Upper lobe of left lung (tissue), 6 donors: Measurements from ENCODE around the gene CYGB. TPM values are rescaled to one million over a fixed set of nuclear protein-coding genes. Genes with fewer than 3 reads are reported as not detected.
A peak's percentile ranks its signal among the peaks of the same experiment; 100 is the strongest.
"Not testable (repeated sequence)": the region's sequence is repeated elsewhere in the genome, so short reads cannot be mapped to it uniquely, and the experiment has no call there.

Experiments used
- ATAC-seq, 2 donors: fragments of 200-7000 bp; cut with Tn5 transposase; one replicate each; pipeline ENCODE4 v1.9.1; 2022; ENCODE audit warnings: mild to moderate bottlenecking in 2 of 2, moderate library complexity in 2 of 2; ENCODE audit not compliant: low FRiP score in 2 of 2
- DNase-seq, 2 donors: peaks; one replicate each; pipeline ENCODE4 v3.0.0-alpha.2; 2019 to 2020
- H3K27ac ChIP-seq, 4 donors: fragments of 200-600 bp; sonication (generic); one replicate each; pipeline ENCODE4 v1.5.1; 2016 to 2019
- H3K27me3 ChIP-seq, 4 donors: fragments of 200-600 bp; sonication (generic); one replicate each; pipeline ENCODE4 v1.5.1; 2017 to 2019
- H3K36me3 ChIP-seq, 4 donors: fragments of 200-600 bp; sonication (generic); one replicate each; pipeline ENCODE4 v1.5.1; 2016 to 2019
- H3K4me1 ChIP-seq, 4 donors: fragments of 200-600 bp; sonication (generic); one replicate each; pipeline ENCODE4 v1.5.1; 2018 to 2019
- H3K4me3 ChIP-seq, 4 donors: fragments of 200-600 bp; sonication (generic); one replicate each; pipeline ENCODE4 v1.5.1; 2017 to 2019; ENCODE audit warnings: mild to moderate bottlenecking in 2 of 4, moderate library complexity in 1 of 4
- H3K9me3 ChIP-seq, 4 donors: fragments of 200-600 bp; sonication (generic); one replicate each; pipeline ENCODE4 v1.5.1; 2018 to 2019
- EP300 ChIP-seq, 4 donors: sonication (generic); formaldehyde crosslinking; IDR thresholded peaks; one replicate each; pipeline ENCODE4 v1.5.1; 2017; ENCODE audit warnings: antibody characterized with exemption in 4 of 4, control low read depth in 2 of 4
- POLR2A ChIP-seq, 4 donors: fragments of 450-650 bp; IDR thresholded peaks; one replicate each; pipeline ENCODE4 v1.5.1; 2016 to 2017; ENCODE audit warnings: antibody characterized with exemption in 4 of 4, mild to moderate bottlenecking in 2 of 4
- POLR2AphosphoS5 ChIP-seq, 2 donors: sonication (generic); formaldehyde crosslinking; IDR thresholded peaks; one replicate each; pipeline ENCODE4 v1.5.1; 2017; ENCODE audit warnings: antibody characterized with exemption in 2 of 2
- WGBS, 2 donors: methylation state at CpG; one replicate each; pipeline ENCODE4 v1.1.5; 2017 to 2018; 5-methylcytosine and 5-hydroxymethylcytosine counted together
- total RNA-seq, 6 donors: library from RNA; depleted of rRNA in 4 of 6; stranded (reverse); fragments of >200 nt in 4 of 6; gene quantifications; one replicate each; pipeline versions ENCODE4 v1.1.0 to v1.2.1, GENCODE V29; 2016 to 2021
- TF ChIP-seq, protein P1 (sequence below), 6 experiments: fragments of 450-650 bp in 4 of 6; fragments of 200-600 bp in 2 of 6; sonication (generic) in 2 of 6; IDR thresholded peaks; one replicate each; pipeline ENCODE4 v1.5.1; 2016 to 2019; ENCODE audit warnings: antibody characterized with exemption in 6 of 6
- donor health status: DM: no; HTN: no; CAD: no; lungs with moderate emphysema.
- donor health status: DM: no; HTN: yes; CAD: no; lungs with severe emphysema.

CYGB gene
- total RNA-seq, 6 donors from 2014 or later: 6.4 to 33.9 (median 16.6) TPM

- Histone ChIP-seq H3K36me3 (no peaks in the 10 kb centered on the region), H3K9me3 (no peaks in the 10 kb centered on the region), H3K27ac (no peak overlapping the region), H3K27me3 (no peaks in the 10 kb centered on the region), H3K4me1 (peaks cover 0 to 28% (median 10%) of the 10 kb centered on the region in 4 donors), H3K4me3 (no peak overlapping the region)
- TF ChIP-seq, protein P1, sequence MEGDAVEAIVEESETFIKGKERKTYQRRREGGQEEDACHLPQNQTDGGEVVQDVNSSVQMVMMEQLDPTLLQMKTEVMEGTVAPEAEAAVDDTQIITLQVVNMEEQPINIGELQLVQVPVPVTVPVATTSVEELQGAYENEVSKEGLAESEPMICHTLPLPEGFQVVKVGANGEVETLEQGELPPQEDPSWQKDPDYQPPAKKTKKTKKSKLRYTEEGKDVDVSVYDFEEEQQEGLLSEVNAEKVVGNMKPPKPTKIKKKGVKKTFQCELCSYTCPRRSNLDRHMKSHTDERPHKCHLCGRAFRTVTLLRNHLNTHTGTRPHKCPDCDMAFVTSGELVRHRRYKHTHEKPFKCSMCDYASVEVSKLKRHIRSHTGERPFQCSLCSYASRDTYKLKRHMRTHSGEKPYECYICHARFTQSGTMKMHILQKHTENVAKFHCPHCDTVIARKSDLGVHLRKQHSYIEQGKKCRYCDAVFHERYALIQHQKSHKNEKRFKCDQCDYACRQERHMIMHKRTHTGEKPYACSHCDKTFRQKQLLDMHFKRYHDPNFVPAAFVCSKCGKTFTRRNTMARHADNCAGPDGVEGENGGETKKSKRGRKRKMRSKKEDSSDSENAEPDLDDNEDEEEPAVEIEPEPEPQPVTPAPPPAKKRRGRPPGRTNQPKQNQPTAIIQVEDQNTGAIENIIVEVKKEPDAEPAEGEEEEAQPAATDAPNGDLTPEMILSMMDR (IDR thresholded peaks at IDR 0.05): no peak
- no peak for TF ChIP-seq POLR2A (IDR thresholded peaks at IDR 0.05)
- TF ChIP-seq POLR2AphosphoS5 (IDR thresholded peaks at IDR 0.05): no peak
- TF ChIP-seq EP300 (IDR thresholded peaks at IDR 0.05): no peak
- WGBS, 2 donors: 79 to 88% methylated on average over 13 to 18 of the region's 22 CpGs
- ATAC-seq (no peak), DNase-seq (no peak)
Measured at GRCh38 chr17:76512366-76513305, 24.9 kb downstream of the CYGB start.

DNA sequence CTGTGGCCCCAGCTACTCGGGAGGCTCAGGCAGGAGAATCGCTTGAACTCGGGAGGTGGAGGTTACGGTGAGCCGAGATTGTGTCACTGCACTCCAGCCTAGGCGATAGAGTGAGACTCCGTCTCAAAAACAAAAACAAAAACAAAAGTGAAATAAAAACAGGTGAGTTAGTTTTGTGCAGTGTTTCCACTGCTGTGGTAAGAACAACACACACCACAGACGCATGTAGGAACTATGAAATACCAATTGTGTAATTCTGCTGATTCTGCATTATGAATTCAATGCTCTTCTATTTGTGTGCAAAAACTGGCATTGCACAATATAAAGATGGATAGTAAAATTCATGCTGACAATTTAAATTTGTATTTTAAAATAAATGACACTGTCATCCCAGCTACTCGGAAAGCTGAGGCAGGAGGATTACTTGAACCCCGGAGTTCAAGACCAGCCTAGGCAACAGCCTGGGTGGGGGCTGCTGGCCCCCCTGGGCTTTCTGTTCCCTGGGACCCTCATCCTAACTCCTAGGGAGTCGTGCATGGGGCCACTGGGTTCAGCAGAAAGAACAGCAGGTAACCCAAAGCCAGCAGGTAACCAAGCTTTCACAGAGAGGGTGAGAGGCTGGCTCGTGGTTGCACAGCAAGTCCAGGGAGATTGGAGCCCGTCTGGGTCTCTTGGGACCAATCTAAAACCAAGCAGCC, 25.7 kb downstream of the CYGB start:
- no peak for DNase-seq
- no peak for ATAC-seq
- TF ChIP-seq POLR2AphosphoS5 (IDR thresholded peaks at IDR 0.05) (peak in 1 of 2 donors; percentile 65), EP300 (IDR thresholded peaks at IDR 0.05) (no peak)
- TF ChIP-seq, protein P1 (IDR thresholded peaks at IDR 0.05): no peak

DNA sequence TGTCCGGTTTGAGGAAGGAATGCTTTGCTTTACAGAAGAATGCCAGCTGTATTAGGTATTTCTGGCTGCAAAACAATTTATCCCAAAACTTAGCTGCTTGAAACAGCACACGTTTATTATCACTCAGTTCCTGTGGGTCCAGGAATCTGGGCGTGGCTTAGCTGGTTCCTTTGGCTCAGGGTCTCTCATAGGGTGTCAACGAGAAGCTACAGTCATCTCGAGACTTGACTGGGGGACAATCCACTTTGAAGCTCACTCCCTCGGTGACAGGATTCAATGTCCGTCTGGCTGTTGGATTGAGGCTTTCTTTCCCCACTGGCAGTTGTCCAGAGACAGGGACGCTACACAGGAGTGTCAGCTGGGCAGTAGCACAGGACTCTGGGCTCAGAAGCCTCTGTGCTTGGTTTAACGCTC, 26.7 kb downstream of the CYGB start:
- Histone ChIP-seq H3K4me3 (no peak overlapping the region), H3K27ac (no peak overlapping the region), H3K36me3 (no peaks in the 10 kb centered on the region), H3K4me1 (peaks cover 3 to 27% (median 11%) of the 10 kb centered on the region in 4 donors), H3K9me3 (no peaks in the 10 kb centered on the region), H3K27me3 (no peaks in the 10 kb centered on the region)
- no peak for DNase-seq
- no peak for TF ChIP-seq EP300 (IDR thresholded peaks at IDR 0.05)
- no peak for TF ChIP-seq POLR2A (IDR thresholded peaks at IDR 0.05)
- TF ChIP-seq POLR2AphosphoS5 (IDR thresholded peaks at IDR 0.05): no peak
- TF ChIP-seq, protein P1 (IDR thresholded peaks at IDR 0.05): no peak
- ATAC-seq: no peak
- WGBS, 2 donors: 23 to 40% methylated on average over 6 to 9 of the region's 9 CpGs

More for the DNA sequence above, 25.7 kb downstream of the CYGB start:
- no peaks in the 10 kb centered on the region for H3K27me3 ChIP-seq
- WGBS, 2 donors: 71 to 79% methylated on average over 10 to 13 of the region's 13 CpGs
- H3K9me3 ChIP-seq: no peaks in the 10 kb centered on the region
- H3K4me3 ChIP-seq: no peak overlapping the region
- no peak overlapping the region for H3K27ac ChIP-seq
- no peaks in the 10 kb centered on the region for H3K36me3 ChIP-seq
- H3K4me1 ChIP-seq: peaks cover 0 to 28% (median 10%) of the 10 kb centered on the region in 4 donors

DNA sequence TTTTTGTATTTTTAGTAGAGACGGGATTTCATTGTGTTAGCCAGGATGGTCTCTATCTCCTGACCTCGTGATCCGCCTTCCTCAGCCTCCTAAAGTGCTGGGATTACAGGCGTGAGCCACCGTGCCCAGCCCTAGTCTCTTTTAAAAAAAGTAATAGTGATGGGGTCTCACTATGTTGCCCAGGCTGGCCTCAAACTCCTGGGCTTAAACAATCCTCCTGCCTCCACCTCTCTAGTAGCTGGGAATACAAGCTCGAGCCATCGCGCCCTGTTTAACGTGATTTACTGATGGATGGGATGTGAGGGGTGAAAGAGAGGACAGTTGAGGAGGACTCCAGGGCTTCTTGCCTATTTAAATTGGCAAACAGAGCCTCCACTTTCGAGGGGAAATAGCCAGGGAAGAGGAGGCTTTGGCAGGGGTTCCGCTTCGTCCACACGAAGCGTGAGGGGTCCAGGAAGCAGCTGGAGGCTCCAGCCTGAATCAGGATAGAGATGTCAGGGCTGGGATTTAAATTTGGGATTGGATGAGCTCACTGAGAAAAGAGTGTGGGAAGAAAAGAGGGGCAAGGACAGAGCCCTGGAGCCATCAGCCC, 28.9 kb downstream of the CYGB start:
- ATAC-seq, H3K27ac ChIP-seq, H3K27me3 ChIP-seq, DNase-seq, H3K4me3 ChIP-seq, H3K9me3 ChIP-seq, H3K36me3 ChIP-seq: not testable (repeated sequence)
- WGBS, 2 donors: 71 to 77% methylated on average over 14 of the region's 14 CpGs
- H3K4me1 ChIP-seq: peaks cover 3 to 21% (median 9%) of the 10 kb centered on the region in 4 donors
